Keratinocyte (primary cell): ENCODE results near the gene R3HCC1L. TPM values are rescaled to one million over a fixed set of nuclear protein-coding genes. Genes with fewer than 3 reads are reported as not detected.

ENCODE experiments used
- DNase-seq: peaks from one replicate; pipeline ENCODE4 v3.0.0-alpha.2; 2011; ENCODE audit warnings: low read depth, missing footprints, low spot score
- FAIRE-seq: peaks from 2 replicates; lab custom pipeline; 2011; peaks lifted over from hg19 to GRCh38; lab: Jason Lieb, UNC
- H2AFZ ChIP-seq: 2 replicates; pipeline ENCODE4 v1.6.0; 2012; ENCODE audit warnings: low read length, control low read depth, inconsistent platforms; ENCODE audit not compliant: control insufficient read depth
- H3K27ac ChIP-seq: 2 replicates; pipeline ENCODE4 v1.5.1; 2011; ENCODE audit warnings: low read length; ENCODE audit not compliant: control insufficient read depth, insufficient read depth
- H3K27me3 ChIP-seq: 3 replicates; pipeline ENCODE4 v1.6.0; 2011; ENCODE audit warnings: low read length; ENCODE audit not compliant: control insufficient read depth, insufficient read depth; ENCODE audit errors: extremely low read depth
- H3K36me3 ChIP-seq, 2 experiments: 2 replicates in 1 of 2; 3 replicates in 1 of 2; pipeline ENCODE4 v1.5.1; 2011; ENCODE audit warnings: low read length in 2 of 2, mild to moderate bottlenecking in 1 of 2; ENCODE audit not compliant: control insufficient read depth in 2 of 2, insufficient read depth in 2 of 2; ENCODE audit errors: extremely low read depth in 1 of 2
- H3K4me1 ChIP-seq: 3 replicates; pipeline ENCODE4 v1.5.1; 2011; ENCODE audit warnings: low read length; ENCODE audit not compliant: control insufficient read depth, insufficient read depth; ENCODE audit errors: extremely low read depth
- H3K4me2 ChIP-seq: 3 replicates; pipeline ENCODE4 v1.6.0; 2011; ENCODE audit warnings: low read depth, low read length; ENCODE audit not compliant: control insufficient read depth, insufficient read depth; ENCODE audit errors: extremely low read depth
- H3K4me3 ChIP-seq, 3 experiments: fragments of 200-600 bp in 1 of 3; sonication (generic) in 1 of 3; 2 replicates in 2 of 3; 3 replicates in 1 of 3; pipeline ENCODE4 v1.5.1; 2011 to 2016; ENCODE audit warnings: low read length in 3 of 3, mild to moderate bottlenecking in 3 of 3, control low read depth in 2 of 3, inconsistent platforms in 1 of 3, low read depth in 1 of 3, mixed read lengths in 1 of 3, mixed run types in 1 of 3, moderate library complexity in 1 of 3; ENCODE audit not compliant: control insufficient read depth in 2 of 3, insufficient read depth in 2 of 3; ENCODE audit errors: extremely low read depth in 1 of 3
- H3K79me2 ChIP-seq: 2 replicates; pipeline ENCODE4 v1.6.0; 2012; ENCODE audit warnings: low read length; ENCODE audit not compliant: control insufficient read depth, insufficient read depth
- H3K9ac ChIP-seq: 3 replicates; pipeline ENCODE4 v1.6.0; 2011; ENCODE audit warnings: low read length; ENCODE audit not compliant: control insufficient read depth, insufficient read depth; ENCODE audit errors: extremely low read depth
- H3K9me1 ChIP-seq: 3 replicates; pipeline ENCODE4 v1.6.0; 2011; ENCODE audit warnings: low read length; ENCODE audit not compliant: control insufficient read depth, insufficient read depth; ENCODE audit errors: extremely low read depth
- H3K9me3 ChIP-seq: 2 replicates; pipeline ENCODE4 v1.5.1; 2012; ENCODE audit warnings: low read depth, low read length; ENCODE audit not compliant: control insufficient read depth
- H4K20me1 ChIP-seq: 3 replicates; pipeline ENCODE4 v1.6.0; 2011; ENCODE audit warnings: low read length; ENCODE audit not compliant: control insufficient read depth, insufficient read depth; ENCODE audit errors: extremely low read depth
- CTCF ChIP-seq, 3 experiments: IDR thresholded peaks in 1 of 3; conservative IDR thresholded peaks in 1 of 3; optimal IDR thresholded peaks in 1 of 3; 2 replicates in 2 of 3; 3 replicates in 1 of 3; pipeline versions ENCODE3 to v1.5.1; 2011; ENCODE audit warnings: low read length in 3 of 3, mild to moderate bottlenecking in 3 of 3, moderate library complexity in 2 of 3, control low read depth in 1 of 3, inconsistent platforms in 1 of 3; ENCODE audit not compliant: insufficient read depth in 2 of 3; ENCODE audit errors: extremely low read depth in 1 of 3
- EZH2 ChIP-seq: IDR thresholded peaks from one replicate; pipeline ENCODE4 v1.6.1; 2012; ENCODE audit warnings: inconsistent platforms, mild to moderate bottlenecking, low read length, moderate library complexity
- dilution Hi-C: fragments of 300-500 bp; cut with MboI; formaldehyde crosslinking; loops from one replicate; pipeline ENCODE4 v1.7.0; 2020; ENCODE audit warnings: low sequenced_read_pairs; ENCODE audit not compliant: extremely low pct_ligation_motif_present
- polyA plus RNA-seq, 5 experiments: library from polyadenylated mRNA; depleted of rRNA in 3 of 5; stranded (reverse) in 3 of 5; stranded (forward) in 1 of 5; unstranded in 1 of 5; fragments of >200 nt; gene quantifications; 1 replicate in 1 of 5; 2 replicates in 3 of 5; 3 replicates in 1 of 5; pipeline versions ENCODE4 v1.2.1 to v1.2.3, GENCODE V29; 2011 to 2012; ENCODE audit warnings: missing spikeins in 2 of 5, low read depth in 1 of 5, low replicate concordance in 1 of 5

The R3HCC1L gene
- polyA plus RNA-seq, 1 donor (not counting 4 experiments of a cell fraction or from before 2014, with no cell fraction given): 11.7 TPM

GRCh38 chr10:98086837-98087708, 47.4 kb upstream of the R3HCC1L start:
- H3K27ac ChIP-seq: no peak overlapping the region
- H3K79me2 ChIP-seq: no peaks in the 10 kb centered on the region
- no peaks in the 10 kb centered on the region for H3K27me3 ChIP-seq
- H3K9ac ChIP-seq: no peak overlapping the region
- TF ChIP-seq EZH2 (no peak), CTCF (optimal IDR thresholded peaks at IDR 0.05 in 1 of 3, IDR thresholded peaks at IDR 0.05 in 1 of 3, conservative IDR thresholded peaks at IDR 0.05 in 1 of 3; ENCODE audit: extremely low read depth in 1 of 3, insufficient read depth in 2 of 3, low read length in 3 of 3) (no peak)
- dilution Hi-C loops: no loop called here
- no peak overlapping the region for H3K4me3 ChIP-seq
- no peaks in the 10 kb centered on the region for H3K9me1 ChIP-seq
- H2AFZ ChIP-seq: no peak overlapping the region
- no peaks in the 10 kb centered on the region for H4K20me1 ChIP-seq
- H3K4me2 ChIP-seq: no peak overlapping the region
- DNase-seq (no peak), FAIRE-seq (no peak)
- no peaks in the 10 kb centered on the region for H3K36me3 ChIP-seq
- H3K4me1 ChIP-seq: no peaks in the 10 kb centered on the region
- H3K9me3 ChIP-seq: no peaks in the 10 kb centered on the region

GRCh38 chr10:98088186-98088971, 46.1 kb upstream of the R3HCC1L start:
- FAIRE-seq: no peak
- no peaks in the 10 kb centered on the region for H4K20me1 ChIP-seq

More at GRCh38 chr10:98088186-98088971, 46.1 kb upstream of the R3HCC1L start:
- H3K36me3 ChIP-seq: no peaks in the 10 kb centered on the region
- H3K4me2 ChIP-seq: no peak overlapping the region
- no peaks in the 10 kb centered on the region for H3K79me2 ChIP-seq
- H2AFZ ChIP-seq: no peak overlapping the region
- no peaks in the 10 kb centered on the region for H3K27me3 ChIP-seq
- TF ChIP-seq EZH2 (no peak), CTCF (optimal IDR thresholded peaks at IDR 0.05 in 1 of 3, IDR thresholded peaks at IDR 0.05 in 1 of 3, conservative IDR thresholded peaks at IDR 0.05 in 1 of 3; ENCODE audit: extremely low read depth in 1 of 3, insufficient read depth in 2 of 3, low read length in 3 of 3) (no peak)
- no peak overlapping the region for H3K9ac ChIP-seq
- no peak for DNase-seq
- H3K4me1 ChIP-seq: no peaks in the 10 kb centered on the region
- H3K27ac ChIP-seq: no peak overlapping the region
- dilution Hi-C loops: no loop called here
- H3K9me3 ChIP-seq: no peaks in the 10 kb centered on the region
- no peak overlapping the region for H3K4me3 ChIP-seq
- no peaks in the 10 kb centered on the region for H3K9me1 ChIP-seq
